AG09309 (cell line): ENCODE data around the gene PAX2.
A peak's percentile ranks its signal among the peaks of the same experiment; 100 is the strongest.

Experiments
- DNase-seq: peaks from one replicate; pipeline ENCODE4 v3.0.0-alpha.2; 2010; ENCODE audit warnings: low read depth
- H3K4me3 ChIP-seq: 2 replicates; pipeline ENCODE4 v1.5.1; 2011; ENCODE audit warnings: mild to moderate bottlenecking, low read depth, low read length, moderate library complexity; ENCODE audit not compliant: control insufficient read depth
- CTCF ChIP-seq: IDR thresholded peaks from 2 replicates; pipeline ENCODE4 v1.5.1; 2011; ENCODE audit warnings: mild to moderate bottlenecking, low read depth, low read length, inconsistent platforms; ENCODE audit not compliant: insufficient read depth, control insufficient read depth; ENCODE audit errors: missing control alignments

The PAX2 gene

GRCh38 chr10:100810835-100811116 is 65.4 kb downstream of the PAX2 start:
- TF ChIP-seq CTCF: no peak
- no peak overlapping the region for H3K4me3 ChIP-seq
- no peak for DNase-seq

- no peak for TF ChIP-seq CTCF
- no peak overlapping the region for H3K4me3 ChIP-seq
- no peak for DNase-seq
Measured at GRCh38 chr10:100811261-100811660, 65.9 kb downstream of the PAX2 start.

DNA sequence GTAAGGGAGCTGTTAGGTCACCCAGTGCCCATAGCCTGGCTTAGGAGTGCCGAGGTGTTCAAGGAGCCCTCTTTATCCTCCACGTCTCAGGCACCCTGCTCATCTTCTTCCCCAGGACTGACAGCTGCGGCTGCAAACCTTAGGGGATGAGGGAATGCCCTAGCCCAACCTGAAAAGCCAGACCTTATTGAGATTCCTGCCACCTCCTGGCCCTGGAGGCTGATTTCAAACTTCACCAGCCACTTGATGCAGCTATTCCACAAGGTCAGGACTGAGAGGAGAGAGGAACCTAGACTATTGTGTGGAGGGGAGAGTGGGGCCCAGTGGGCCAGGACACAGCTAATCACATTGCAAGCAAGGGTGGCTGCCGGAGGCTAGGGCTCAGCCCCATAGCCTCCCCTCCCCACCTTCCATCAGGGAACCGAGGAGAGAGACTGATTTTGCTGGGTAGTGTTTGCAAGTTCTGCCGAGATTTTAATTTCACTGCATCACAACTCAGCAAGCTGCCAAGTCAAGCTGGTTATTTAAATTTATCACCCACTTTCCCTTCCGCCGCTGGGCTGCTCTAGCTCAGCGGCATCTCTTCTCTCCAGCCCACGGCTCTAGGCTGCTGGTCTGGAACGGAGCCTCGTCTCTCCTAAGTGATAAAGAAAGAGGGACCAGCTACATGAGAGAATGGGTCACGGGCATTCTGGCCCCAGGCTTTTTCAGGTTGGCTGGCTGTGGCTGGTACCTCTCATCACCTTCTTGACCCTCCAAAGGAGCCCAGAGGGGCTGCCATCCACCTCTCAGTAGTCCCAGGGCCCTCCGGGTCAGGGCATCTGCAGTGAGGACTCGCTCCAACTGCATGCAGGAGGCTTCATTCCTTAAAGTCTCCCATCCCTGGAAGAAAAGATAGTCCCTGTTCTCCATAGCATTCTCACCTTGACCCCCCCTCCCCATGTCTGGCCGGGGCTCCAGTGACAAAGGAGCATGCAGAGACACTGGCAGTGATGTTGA is 66.7 kb downstream of the PAX2 start:
- no peak overlapping the region for H3K4me3 ChIP-seq
- no peak for DNase-seq
- no peak for TF ChIP-seq CTCF

- TF ChIP-seq CTCF: peak; percentile 15
- H3K4me3 ChIP-seq: no peak overlapping the region
- DNase-seq: no peak
Measured at GRCh38 chr10:100812978-100813377, 67.6 kb downstream of the PAX2 start.

- H3K4me3 ChIP-seq: no peak overlapping the region
- no peak for DNase-seq
- TF ChIP-seq CTCF: no peak
Measured at GRCh38 chr10:100814751-100815474, 69.5 kb downstream of the PAX2 start.

GRCh38 chr10:100816671-100817070 is 71.3 kb downstream of the PAX2 start:
- no peak overlapping the region for H3K4me3 ChIP-seq
- DNase-seq: no peak
- TF ChIP-seq CTCF: no peak
